UCSD-AML1 (cell line): Measurements from ENCODE around the gene PADI1.

Source experiments
- DNase-seq: peaks from one replicate; lab custom pipeline; 2025; ENCODE audit not compliant: unreplicated experiment; lab: John Stamatoyannopoulos, UW

Gene PADI1

DNA sequence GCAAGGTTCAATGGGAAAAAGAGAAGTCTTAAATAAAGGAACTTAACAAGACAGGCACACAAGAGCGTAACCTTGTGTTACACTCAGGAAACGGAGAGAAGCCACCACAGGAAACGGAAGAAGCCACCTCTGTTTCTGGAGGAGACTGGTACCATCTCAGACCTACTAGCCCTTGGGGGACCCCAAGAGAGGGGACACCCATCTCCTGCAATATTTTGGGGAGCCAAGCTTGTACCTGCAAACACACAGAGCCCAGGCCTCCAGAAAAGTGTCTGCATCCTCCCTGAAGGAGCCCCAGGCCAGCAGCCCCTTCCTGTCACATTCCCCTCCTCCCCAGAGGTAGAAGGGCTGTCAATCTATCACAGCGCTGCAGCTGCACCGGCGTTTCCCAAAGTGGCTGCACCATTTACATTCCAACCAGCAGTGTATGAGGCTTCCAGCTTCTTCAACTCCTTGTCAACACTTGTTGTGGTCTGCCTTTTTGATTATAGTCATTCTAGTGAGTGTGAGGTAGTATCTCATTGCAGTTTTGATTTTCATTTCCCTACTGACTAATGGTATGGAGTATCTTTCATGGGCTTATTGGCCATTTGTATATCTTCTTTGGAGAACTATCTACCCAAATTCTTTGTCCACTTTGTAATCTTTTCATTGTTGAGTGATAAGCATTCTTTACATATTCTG lies 23.0 kb upstream of the PADI1 start:
- peak; percentile 76 for DNase-seq

DNA sequence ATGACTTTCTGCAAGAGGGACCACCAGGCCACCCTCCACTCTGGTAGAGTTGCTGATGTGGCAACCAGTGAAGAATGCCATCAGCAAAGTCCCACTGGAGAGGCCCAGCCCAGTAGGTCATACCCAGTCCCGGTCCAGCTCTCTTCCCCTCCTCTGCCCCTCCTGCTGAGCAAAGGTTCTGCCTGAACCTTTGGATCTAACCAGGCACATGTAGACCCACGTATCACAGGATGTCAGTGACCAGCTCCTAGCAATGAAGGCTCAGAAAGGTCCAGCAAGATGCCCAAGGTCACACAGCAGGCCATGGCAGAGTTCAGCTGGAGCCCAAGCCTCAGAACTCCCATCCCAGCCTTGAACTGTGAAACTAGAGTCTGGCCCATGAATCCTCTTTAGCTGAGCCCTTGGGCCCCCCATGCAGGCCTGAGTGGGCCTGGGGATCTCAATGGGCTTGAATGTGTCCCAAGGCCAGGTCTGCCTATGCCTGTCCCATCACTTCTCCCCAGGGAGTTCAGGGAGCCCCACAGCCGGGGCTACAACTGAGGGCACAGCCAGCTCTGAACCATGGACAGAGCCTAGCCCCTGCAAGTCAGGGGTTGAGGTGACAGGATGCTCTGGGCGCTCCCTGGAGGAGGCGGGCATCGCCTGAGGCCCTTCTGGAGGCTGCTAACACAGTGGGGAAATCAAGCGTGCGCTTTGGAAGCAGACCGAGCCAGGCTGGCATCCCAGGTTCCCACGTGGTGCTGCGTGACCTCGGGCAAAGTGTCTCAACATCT lies 21.4 kb upstream of the PADI1 start:
- DNase-seq: no peak

DNA sequence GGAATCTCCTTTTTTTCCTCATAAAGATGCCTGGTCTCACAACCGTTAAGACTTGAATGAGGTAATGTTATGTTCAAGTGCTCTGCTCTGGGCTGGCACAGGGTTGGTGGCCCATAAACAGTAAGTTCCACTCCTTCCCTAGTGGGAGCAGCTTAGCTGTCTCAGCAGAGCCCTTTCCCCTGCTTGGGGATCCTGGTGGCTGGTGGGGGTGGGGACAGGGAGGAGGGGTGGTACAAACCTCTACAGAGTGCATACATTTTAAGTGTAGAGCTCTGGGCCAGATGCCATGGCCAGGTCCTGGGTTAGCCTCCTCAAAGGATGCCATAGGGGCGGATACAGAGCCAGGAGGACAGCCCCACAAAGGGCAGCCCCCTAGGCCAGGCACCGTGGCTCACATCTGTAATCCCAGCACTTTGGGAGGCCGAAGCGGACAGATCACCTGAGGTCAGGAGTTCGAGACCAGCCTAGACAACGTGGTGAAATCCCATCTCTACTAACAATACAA lies 20.7 kb upstream of the PADI1 start:
- no peak for DNase-seq

DNA sequence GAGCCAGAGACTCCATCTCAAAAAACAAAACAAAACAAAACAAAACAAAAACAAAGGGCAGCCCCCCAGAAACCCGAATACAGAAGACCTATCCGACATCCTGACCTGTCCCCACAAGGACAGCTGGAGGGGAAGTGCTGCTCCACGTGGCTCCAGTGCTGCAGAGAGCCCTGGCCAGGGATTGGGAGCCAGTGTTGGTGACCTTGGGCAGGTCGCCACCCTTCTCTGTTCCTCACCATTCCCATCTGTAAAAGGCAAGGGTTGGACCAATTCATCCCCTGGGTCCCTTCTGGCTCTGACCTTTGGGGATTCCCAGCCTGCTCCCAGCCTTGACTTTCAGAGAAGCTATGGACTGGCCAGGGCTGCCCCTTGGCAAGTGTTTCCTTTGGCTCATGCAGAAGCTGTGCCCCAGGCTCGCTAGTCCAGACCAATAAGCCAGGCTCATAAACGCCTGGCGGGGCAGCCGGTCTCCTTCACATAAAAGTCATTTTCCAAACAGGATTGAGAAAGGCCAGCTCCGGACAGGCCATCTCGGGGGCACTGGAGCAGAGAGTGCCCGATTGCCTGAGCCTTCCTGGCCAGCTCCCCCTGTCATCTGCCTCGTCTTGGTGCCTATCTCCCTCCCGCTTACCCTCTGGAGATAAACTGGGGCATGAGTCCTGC lies 20.0 kb upstream of the PADI1 start:
- DNase-seq: no peak

DNA sequence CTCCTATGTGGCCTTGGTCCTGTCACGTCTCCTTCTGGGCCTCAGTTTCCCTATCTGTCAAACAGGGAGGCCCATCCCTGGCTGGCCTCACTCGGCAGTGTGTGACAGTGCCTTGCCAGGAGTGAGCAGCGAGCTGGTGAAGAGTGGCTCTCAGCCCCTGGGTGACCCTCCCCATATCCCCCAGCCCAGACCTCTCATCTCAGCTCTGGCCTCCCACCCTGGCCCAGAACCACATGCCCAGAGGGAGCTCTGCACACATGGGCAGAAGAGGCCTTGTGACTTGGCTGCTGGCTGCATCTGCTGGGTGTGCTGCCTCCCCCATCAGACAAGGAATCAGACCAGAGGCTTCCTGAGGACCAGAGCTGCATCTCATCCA lies 19.5 kb upstream of the PADI1 start:
- DNase-seq: no peak

DNA sequence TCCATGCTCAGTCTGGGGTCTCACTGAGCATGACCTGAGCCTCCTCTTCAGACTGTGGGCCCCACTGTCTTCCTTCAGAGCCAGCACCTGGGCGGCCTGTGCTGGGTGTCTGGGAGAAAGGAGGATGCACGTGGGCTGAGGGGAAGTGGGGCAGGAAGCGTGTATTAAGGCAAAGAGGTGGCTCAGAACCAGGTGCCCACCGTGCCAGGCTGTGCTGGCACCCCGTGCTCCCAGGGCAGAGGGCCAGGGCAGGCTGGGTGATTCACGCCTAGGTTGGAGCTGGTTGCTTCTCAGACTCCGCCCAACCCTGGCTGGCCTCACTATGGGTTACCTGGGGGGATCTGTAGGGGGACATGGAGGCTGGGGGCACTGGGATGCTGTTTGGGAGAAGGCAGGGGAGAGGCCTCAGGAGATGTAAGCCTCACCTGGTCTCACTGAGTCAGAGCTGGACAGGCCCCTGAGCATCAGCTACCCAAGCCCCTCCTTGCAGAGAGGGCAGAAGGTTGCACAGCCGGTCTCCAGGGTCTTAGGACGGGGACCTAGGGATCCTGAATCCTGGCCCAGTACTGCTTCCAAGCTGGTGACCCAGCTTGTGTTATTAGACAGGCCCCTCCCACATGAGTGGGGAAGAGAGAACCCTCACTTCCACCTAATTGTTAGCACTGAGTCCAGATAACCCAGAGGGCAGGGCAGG lies 18.6 kb upstream of the PADI1 start:
- no peak for DNase-seq

DNA sequence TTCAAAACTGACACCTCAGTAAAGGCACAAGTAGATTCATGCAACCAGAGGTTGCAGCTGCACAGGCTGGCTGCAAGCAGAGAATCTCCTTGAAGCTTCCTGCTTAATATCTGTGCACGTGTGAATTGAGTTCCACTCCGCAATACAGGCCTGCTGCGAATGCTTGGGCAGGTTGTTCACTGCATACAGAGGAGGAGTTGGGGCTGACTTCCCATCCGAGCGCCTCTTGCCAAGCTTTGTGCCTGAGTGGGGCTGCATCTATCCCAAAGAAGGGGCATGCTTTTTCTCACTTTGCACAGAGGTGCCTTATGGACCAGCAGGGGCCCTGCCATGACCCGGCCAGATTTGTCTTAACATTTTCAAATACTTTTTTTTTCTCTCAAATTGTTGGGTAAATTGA lies 17.9 kb upstream of the PADI1 start:
- no peak for DNase-seq

DNA sequence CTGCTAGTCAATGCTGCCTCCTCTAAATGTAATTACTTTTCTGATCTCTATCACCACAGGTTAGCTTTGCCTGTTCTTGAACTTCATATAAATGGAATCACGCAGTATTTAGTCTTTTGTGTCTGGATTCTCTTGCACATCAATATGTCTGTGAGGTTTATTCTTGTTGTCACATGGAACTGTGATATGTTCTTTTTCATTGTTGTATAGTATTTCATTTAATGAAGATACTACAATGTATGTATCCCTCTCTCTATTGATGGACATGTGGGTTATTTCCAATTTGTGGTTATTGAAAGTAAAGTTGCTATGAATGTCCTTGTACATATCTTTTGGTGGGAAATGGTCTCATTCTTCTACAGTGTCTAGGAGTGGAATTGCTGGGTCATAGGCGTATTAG lies 16.7 kb upstream of the PADI1 start:
- no peak for DNase-seq

DNA sequence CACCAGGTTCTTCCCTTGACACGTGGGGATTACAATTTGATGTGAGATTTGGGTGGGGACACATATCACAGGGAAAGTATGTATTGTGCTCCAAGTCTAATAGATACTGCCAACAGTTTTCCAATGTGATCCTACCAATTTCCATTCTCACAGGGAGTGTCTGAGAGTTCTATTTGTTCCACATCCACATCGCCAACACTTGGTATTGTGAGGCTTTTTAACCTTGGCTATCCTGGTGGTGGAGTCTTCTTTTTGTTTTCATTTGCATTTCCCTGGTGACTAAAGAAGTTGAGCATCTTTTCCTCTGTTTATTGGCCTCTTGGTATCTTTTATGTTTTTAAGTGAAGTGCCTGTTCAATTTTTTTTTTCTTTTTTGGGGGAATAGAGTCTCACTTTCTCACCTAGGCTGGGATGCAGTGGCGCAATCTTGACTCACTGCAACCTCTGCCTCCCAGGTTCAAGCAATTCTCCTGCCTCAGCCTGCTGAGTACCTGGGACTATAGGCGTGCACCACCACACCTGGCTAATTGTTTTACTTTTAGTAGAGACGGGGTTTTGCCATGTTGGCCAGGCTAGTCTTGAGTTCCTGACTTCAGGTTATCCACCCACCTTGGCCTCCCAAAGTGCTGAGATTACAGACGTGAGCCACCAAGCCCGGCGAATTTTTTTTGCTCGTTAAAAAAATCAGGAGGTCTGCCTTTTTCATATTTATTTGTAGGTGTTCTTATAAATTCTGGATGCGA lies 15.9 kb upstream of the PADI1 start:
- no peak for DNase-seq

DNA sequence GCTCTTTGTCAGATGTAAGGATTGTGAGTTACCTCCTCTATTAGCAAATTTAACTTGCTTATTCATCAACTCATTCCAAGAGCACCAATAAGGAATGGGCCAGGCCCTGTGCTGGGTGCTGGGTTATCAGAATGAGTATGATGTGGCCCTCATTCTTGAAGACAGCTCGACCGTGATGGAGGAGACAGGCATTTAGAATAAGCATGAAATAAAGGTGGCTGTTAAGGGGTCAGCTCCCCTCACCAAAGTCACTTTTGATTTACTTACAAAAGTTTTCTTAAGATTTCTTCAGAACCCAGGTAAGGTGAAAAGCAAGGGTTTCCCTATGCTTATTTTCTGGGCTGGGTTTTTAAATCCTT lies 15.3 kb upstream of the PADI1 start:
- no peak for DNase-seq

DNA sequence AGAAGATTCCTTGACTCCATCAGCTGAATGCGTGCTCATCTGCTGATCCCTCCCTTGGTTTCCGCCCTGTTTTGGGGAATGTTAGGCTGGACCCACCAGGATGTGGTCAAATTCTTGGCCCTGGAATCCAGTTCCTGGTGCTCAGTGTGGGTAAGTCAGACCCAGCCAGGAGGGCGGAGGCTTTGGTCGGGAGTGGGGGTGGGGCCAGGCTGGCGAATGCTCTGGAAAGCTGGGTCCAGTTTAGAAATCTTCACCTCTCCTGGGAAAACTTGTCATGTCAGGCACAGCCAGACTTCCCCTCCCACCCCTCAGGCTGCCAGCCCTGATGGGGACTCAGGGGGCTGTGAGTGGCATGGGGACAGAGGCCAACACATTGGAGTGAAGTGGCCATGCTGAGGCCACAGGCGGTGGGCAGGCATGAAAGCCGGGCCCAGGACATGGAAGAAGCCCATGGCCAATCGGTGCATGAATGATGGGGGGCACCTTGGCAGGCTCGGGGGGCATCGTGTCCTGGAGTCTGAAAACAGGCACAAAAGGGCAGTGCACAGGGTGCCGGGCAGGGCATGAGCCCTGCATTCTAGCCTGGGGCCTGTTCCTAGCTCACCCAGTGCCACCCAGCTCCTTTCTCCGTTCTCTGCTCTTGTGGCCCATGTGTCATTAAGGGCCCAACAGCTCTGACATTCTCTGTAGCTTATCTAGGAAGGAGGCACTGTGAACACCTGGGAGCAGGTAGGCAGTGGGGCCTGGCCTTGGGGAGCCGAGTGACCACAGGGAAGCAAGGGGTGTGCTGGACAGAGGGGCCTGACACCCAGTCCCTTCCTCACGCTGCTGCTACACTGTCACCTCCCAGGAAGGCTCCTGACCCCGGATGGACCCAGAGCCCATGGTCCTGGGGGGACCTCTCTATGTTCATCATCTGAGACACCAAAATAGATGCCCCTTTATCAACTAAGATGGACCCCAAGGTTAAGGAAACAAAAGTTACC lies 14.6 kb upstream of the PADI1 start:
- DNase-seq: no peak

DNA sequence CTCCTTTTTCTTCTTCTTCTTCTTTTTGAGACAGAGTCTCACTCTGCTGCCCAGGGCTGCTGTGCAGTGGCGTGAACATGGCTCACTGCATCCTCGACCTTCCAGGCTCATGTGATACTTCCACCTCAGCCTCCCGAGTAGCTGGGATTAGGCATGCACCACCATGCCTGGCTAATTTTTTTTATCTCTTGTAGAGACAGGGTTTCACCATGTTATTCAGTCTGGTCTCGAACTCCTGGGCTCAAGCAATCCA lies 13.0 kb upstream of the PADI1 start:
- DNase-seq: no peak

DNA sequence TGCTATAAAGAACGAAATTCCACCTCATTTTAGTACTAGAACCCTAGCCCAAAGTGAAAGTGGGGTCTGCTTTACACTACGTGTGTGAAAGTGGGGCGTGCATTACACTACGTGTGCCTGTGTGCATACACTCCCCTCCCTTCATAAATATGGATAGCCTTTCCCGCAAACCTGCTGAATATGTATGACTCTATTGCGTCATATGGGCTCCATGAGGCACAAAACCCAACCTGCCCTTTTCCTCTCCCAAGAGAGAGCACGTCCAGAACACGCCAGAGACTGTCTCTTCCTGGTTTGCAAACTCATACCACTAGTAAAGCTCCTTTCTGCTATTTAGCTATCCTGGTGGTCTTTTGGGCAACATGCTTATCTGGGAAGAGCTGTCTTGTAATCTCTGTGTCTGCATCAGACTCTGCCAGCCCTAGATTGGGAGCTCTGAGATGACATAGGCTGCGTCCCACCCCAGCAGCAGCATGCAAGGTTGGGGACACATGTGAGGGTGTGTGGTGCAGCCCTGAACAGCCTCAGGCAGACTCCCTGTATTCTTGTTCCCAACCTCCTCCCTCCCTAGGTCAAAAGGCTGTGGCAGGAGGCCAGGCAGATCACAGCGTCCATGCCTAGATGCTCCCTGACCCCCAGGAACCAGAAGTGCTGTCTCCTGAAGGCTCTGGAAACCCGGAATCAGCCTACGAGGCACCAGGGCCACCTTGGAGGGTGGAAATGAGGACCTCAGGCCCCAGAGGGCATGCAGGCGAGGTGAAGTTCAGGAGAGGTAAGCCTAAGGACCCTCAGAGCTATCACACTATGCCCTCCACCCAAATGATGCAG lies 12.3 kb upstream of the PADI1 start:
- DNase-seq: no peak

DNA sequence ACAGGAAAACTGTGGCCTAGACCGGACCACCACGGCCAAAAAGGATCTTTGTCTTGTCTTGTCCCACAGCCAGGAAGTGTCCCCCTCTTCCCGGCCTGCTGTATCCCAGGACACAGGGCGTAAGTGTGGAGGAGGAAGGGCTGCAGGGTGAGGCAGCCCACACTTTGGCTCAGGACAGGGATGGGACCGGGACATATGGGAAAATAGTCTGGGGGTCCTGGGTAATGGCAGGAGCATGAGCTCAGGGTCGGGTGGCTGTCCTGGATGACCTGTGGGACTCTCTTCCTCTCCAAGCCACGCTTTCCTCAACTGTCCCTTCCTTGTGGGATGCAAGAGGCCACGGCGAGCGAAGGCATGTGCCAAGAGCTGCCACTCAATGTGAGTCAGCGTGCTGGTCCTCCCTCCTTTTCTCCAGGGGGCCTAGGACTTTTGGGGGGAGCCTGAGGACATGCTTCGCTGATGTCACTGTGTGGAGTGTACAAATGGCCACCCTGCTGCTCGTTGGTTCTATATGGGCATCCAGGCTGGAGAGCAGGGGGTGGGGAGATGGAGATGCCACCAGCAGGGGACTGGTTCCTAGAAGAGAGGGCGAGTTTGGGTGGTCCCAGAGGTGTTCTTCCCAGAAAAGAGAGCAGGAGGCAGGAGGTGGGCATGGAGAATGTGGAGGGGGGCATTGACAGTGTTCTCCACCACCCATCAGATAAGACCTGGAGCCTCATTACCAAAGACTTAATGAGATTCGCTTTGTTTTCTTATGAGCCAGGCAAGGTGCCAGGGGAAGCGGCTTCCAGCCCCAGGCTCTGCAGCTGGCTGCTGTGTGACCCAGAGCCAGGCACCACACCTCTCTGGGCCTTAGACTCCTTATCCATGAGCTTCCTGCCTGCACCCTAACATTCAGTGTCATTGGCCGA lies 11.5 kb upstream of the PADI1 start:
- DNase-seq: no peak

DNA sequence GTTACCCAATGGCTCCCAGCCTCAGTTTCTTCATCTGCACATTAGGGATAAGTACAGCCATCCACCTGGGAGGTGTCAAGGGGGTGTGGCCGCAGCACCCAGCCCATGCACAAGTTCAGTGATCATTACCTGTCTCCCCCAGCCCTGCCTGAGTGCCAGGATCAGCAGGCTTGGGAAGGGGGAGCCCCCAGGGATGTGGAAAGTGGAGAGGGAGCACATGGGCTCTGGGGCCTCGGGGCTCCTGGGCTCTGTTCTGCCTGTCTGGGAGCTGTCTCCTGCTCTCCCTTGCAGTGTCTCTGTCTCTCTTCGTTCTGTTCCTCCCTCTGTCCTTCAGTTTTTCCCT lies 10.8 kb upstream of the PADI1 start:
- no peak for DNase-seq

DNA sequence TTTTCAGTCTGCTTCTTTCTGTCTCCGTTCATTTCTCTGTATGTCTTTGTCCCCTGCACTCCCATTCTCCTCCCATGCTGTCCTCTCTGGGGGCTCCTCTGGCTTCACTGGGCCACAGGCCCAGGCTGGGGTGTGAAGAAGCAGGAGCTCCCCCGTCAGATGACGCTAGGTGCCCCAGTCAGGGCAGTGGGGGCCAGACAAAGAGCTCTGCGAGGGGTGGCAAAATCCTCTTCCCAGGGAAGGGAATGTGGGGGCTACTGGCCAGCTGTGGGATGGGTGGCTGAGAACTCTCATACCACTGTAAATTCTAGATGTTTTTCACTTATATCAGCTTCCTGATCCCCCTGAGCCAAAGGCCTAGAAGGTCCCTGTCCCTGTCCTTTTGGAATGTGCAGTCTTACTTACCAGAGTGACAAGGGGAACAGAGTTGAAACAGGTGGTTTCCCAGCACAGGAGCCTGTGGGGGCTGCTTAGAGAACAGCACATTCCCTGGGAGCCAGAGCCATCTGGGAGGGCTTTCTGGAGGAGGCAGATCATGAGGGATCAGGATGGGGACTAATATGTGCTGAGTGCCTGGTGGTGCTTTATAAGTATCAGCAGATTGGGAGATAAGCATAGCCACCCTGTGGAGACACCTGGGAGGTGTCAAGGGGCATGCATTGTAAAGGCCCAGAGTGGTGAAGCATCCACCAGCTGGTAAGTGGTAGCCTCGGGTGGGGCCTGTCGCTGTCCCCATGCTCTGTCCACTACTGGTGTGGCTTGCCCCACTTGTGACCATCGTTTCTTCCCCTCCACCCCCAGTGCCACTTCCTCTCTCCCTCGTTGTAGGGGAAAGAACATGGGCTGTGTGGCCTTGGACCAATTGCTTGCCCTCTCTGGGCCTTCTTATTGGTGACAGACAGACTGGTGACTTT lies 10.1 kb upstream of the PADI1 start:
- DNase-seq: no peak

DNA sequence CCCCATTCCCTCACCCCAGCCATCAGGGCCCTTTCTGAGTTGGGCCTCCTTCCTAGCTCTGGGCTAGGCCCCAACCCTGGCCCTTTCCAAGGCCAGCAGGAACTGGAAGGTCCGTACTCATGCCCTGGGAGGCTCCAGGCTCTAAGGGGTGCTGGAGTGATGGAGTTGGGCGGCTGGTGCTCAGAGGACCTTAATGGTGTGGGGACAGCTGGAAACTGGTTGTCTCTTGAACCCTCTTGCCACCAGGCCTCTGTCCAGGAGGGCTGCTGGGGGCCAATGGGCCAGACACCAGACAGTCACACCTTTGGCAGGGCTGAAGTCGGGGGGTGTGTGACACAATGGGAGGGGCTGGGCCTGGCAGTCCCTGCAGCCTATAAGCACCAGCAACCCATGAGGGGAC lies 9.2 kb upstream of the PADI1 start:
- no peak for DNase-seq
